ENCODE data around the gene INO80B.
A peak's percentile ranks its signal among the peaks of the same experiment; 100 is the strongest.

The INO80B gene

GRCh38 chr2:74502720-74503505 lies 48.0 kb downstream of the INO80B start:
- peak; percentile 86 for DNase-seq (ENCODE audit: low spot score)

DNA sequence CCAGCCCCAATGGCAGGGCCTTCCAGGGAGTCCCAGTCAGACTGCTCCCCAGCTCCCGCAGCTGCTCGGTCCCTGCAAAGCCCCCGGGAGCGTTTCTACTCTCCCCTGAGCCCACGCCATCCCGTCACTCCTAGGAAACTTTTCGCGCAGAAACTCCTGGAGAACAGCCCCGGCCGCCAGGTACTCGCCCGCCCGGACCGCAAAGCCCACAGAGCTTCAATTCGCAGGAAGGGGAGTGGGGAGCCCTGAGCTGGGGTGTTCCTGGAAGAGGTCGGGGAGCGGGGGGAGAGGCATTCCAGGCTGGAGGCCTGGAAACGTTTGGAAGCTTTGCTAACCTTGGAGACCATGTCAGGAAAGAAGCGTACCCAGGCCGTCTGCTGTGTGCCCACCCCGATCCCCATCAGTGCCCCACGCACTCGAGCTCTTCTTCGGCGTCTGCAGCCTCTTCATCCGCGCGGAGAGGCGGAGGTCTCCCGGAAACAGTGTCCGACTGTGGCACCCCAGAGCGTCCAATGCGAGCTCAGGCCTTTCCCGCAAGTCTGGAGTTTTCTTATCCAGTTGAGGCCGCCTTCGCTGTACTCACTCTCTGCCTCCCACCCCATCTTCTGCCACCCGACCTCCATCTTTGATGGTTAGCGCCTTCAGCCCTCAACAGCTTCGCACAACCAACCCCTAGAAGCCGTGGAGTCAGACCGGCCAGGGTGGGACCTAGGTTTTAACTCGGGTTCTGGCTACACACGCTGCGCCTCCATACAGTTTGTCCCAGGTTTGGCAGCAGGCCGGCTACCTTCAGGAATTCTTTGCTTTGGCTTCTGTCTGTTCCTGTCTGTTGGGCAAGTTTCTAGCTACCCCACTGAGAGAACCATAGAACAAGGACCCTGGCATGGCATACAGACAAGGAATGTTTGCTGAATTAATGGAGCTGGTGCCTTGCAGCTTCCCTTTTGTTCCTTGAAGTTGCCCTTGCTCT lies 48.9 kb downstream of the INO80B start:
- DNase-seq (ENCODE audit: low spot score) = no peak

DNA sequence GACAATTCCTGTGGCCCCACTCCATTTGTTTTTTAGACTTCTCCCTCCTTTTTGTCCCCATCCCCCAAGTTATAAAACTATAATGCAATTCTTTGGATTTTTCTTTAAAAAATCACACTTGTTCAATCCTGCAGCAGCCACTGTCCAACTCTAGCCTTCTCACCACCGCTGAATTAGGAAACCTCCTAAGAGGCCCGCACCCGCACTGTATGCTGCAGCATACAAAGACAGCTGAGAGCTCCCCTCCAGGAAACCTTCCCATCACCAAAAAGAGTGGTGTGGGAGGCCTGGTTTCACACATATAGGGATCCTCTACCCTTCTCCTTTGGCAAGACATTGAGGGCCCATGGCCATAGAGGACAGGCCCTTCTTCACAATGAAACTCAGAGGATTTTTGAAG lies 49.7 kb downstream of the INO80B start:
- DNase-seq (ENCODE audit: low spot score) = no peak

- no peak for DNase-seq (ENCODE audit: low spot score)
These were observed 50.8 kb downstream of the INO80B start for GRCh38 chr2:74505448-74506246.

DNA sequence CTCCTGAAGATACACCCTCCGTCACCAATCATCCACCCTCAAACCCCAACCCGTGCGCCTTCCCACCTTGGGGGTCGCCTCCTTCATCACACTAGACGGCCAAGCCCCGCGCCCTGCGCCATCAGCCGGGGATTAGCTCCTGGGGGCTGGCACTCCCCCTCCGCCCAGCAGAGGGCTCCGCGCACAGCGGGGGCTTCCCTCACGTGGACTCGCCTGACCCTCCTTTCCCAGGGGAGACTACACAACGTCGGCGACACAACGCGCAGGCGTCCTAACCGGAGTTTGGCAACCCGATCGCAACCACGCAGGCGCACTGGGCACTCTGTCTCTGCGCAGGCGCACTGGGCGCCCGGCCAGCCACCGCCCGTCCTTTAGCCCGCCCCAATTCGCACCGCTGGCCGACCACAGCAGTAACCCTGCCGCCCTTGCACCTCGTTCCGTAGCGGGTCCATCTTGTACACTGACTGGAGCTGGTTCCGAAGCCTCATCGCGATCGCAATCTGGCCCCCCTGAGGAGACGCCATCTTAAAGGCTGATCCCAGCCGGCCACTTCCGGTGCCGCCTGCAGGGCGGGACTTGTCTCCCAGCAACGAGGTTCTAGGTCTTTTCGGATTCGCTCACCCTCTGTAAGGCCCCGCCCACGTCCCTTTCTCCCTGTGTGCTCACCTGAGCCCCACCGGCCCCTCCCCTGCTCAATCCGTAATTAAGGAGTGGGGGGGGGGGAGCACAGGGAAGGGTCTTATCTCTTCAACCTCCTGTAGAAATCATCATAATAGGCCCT lies 52.4 kb downstream of the INO80B start, which contains the start of gene PCGF1:
Gene PCGF1 (minus strand): TSS at position 551 of the 781 bp plus-strand sequence. CDS start 27 bp downstream, at position 524.
- peak; percentile 97 for DNase-seq (ENCODE audit: low spot score)

Measured in LoVo (cell line).